Mesenchymal stem cell (in vitro differentiated cells and primary cell): ENCODE results near the gene C2orf72.

Experiments used
- DNase-seq: peaks from one replicate; pipeline ENCODE4 v3.0.0-alpha.2; 2013
- H2AFZ ChIP-seq: one replicate; pipeline ENCODE4 v1.6.1; 2013; ENCODE audit warnings: low read depth, mild to moderate bottlenecking, control low read depth, inconsistent platforms, low read length, moderate library complexity
- H2AK5ac ChIP-seq: 2 replicates; pipeline ENCODE4 v1.6.1; 2013; ENCODE audit warnings: low read length, moderate library complexity, mild to moderate bottlenecking, inconsistent platforms; ENCODE audit not compliant: severe bottlenecking
- H2BK120ac ChIP-seq: one replicate; pipeline ENCODE4 v1.6.1; 2013; ENCODE audit warnings: low read depth, mild to moderate bottlenecking, inconsistent platforms, low read length, moderate library complexity
- H2BK12ac ChIP-seq, 2 experiments: one replicate each; pipeline ENCODE4 v1.6.1; 2013; ENCODE audit warnings: inconsistent platforms in 2 of 2, low read length in 2 of 2, mild to moderate bottlenecking in 2 of 2, moderate library complexity in 2 of 2, control low read depth in 1 of 2
- H2BK15ac ChIP-seq: one replicate; pipeline ENCODE4 v1.6.1; 2013; ENCODE audit warnings: mild to moderate bottlenecking, low read depth, inconsistent platforms; ENCODE audit not compliant: poor library complexity, severe bottlenecking
- H2BK5ac ChIP-seq: 2 replicates; pipeline ENCODE4 v1.6.1; 2013; ENCODE audit warnings: low read depth, mild to moderate bottlenecking, low read length, control low read depth, inconsistent platforms; ENCODE audit not compliant: poor library complexity, severe bottlenecking
- H3K14ac ChIP-seq, 2 experiments: one replicate each; pipeline ENCODE4 v1.6.1; 2013; ENCODE audit warnings: inconsistent platforms in 2 of 2, low read length in 2 of 2, control low read depth in 1 of 2, mild to moderate bottlenecking in 1 of 2, moderate library complexity in 1 of 2
- H3K18ac ChIP-seq, 2 experiments: one replicate each; pipeline ENCODE4 v1.6.1; 2013; ENCODE audit warnings: inconsistent platforms in 2 of 2, low read length in 2 of 2, control low read depth in 1 of 2, low read depth in 1 of 2, mild to moderate bottlenecking in 1 of 2
- H3K23ac ChIP-seq, 2 experiments: one replicate each; pipeline ENCODE4 v1.6.1; 2013; ENCODE audit warnings: inconsistent platforms in 2 of 2, low read length in 2 of 2, mild to moderate bottlenecking in 2 of 2, moderate library complexity in 2 of 2, control low read depth in 1 of 2
- H3K27ac ChIP-seq: 2 replicates; pipeline ENCODE4 v1.5.1; 2013; ENCODE audit warnings: mild to moderate bottlenecking, moderate library complexity, low read length, control low read depth, inconsistent platforms; ENCODE audit not compliant: poor library complexity, severe bottlenecking
- H3K27me3 ChIP-seq, 2 experiments: 2 replicates each; pipeline versions ENCODE4 v1.6.1 to v1.7.0; 2013; ENCODE audit warnings: low read length in 2 of 2, mild to moderate bottlenecking in 2 of 2, moderate library complexity in 2 of 2, control low read depth in 1 of 2, inconsistent platforms in 1 of 2; ENCODE audit not compliant: control insufficient read depth in 1 of 2, insufficient read depth in 1 of 2
- H3K36me3 ChIP-seq, 2 experiments: 2 replicates each; pipeline versions ENCODE4 v1.6.1 to v1.7.0; 2013; ENCODE audit warnings: low read length in 2 of 2, control low read depth in 1 of 2, inconsistent platforms in 1 of 2, low read depth in 1 of 2, mild to moderate bottlenecking in 1 of 2; ENCODE audit not compliant: insufficient read depth in 2 of 2, control insufficient read depth in 1 of 2
- H3K4ac ChIP-seq, 2 experiments: one replicate each; pipeline ENCODE4 v1.6.1; 2013; ENCODE audit warnings: inconsistent platforms in 2 of 2, low read length in 2 of 2, mild to moderate bottlenecking in 2 of 2, moderate library complexity in 2 of 2, control low read depth in 1 of 2, low read depth in 1 of 2
- H3K4me1 ChIP-seq: 2 replicates; pipeline ENCODE4 v1.6.1; 2013; ENCODE audit warnings: low read depth, low read length, control low read depth; ENCODE audit not compliant: control insufficient read depth, insufficient read depth
- H3K4me2 ChIP-seq: 2 replicates; pipeline ENCODE4 v1.6.1; 2013; ENCODE audit warnings: low read length, mild to moderate bottlenecking, inconsistent platforms; ENCODE audit not compliant: poor library complexity, severe bottlenecking
- H3K4me3 ChIP-seq, 2 experiments: 2 replicates each; pipeline versions ENCODE4 v1.5.1 to v1.7.0; 2013; ENCODE audit warnings: low read length in 2 of 2, mild to moderate bottlenecking in 2 of 2, control low read depth in 1 of 2, low read depth in 1 of 2; ENCODE audit not compliant: insufficient read depth in 1 of 2
- H3K79me1 ChIP-seq: replicated peaks from 2 replicates; pipeline ENCODE4 v1.6.1; 2013; ENCODE audit warnings: mild to moderate bottlenecking, control low read depth, low read length, inconsistent platforms; ENCODE audit not compliant: poor library complexity, severe bottlenecking
- H3K9ac ChIP-seq: 2 replicates; pipeline ENCODE4 v1.7.0; 2013; ENCODE audit warnings: mild to moderate bottlenecking, low read length, moderate library complexity
- H3K9me3 ChIP-seq: 2 replicates; pipeline ENCODE4 v1.7.0; 2013; ENCODE audit warnings: mild to moderate bottlenecking, low read length; ENCODE audit not compliant: control insufficient read depth
- H4K8ac ChIP-seq: one replicate; pipeline ENCODE4 v1.6.1; 2013; ENCODE audit warnings: inconsistent platforms, mild to moderate bottlenecking, low read length, moderate library complexity
- H4K91ac ChIP-seq: one replicate; pipeline ENCODE4 v1.6.1; 2013; ENCODE audit warnings: mild to moderate bottlenecking, low read length, inconsistent platforms
- WGBS: methylation state at CpG from one replicate; pipeline ENCODE4 v1.1.7; 2013; ENCODE audit warnings: mixed read lengths; 5-methylcytosine and 5-hydroxymethylcytosine counted together

Gene C2orf72

DNA sequence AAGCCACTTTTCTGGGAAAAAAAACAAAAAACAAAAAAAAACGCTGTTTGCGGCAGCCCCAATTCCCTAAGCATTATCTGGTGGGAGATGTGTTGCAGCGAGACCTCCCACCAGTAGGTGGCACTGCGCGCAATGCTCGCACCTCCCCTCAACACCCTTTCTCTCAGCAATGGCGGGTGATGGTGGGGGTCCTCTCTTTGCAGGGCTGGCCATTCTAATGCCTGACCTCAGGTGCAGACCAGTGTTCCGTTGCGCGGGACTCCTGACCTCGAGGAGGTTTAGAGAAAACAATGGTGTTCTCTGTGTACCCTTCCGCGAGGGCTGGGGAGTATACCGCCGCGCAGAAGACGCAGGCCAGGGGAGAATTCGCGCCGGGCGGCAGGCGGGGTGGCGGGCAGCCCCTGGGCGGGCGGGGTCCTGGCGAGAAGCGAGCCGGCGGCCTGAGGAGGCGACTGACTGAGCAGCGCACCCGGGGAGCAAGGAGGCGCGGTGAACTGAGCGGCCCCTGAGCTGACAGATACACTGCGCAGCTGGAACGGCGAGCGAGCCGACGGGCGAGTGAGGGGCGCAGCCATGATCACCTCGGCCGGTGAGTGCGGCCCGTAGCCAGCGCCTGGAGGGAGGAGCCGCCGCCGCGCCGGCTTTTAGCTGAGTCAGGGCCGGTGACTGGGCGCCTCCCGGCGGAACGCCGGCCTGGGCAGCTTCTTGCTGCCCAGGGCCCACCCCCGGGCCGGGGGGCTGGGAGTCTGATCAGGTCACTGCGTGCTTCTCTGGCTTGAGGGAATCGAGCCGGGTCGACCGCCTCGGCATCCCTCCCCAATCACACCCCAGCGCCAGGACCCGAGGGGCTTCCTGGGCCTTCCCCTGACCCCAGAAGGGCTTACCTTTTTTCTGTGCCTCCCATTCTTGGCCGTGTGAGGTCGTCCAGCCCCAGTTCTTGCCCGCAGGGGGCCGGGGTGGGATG, 19.4 kb downstream of the C2orf72 start, which contains the start of gene PSMD1:
TSS of gene PSMD1 (plus strand) at position 415 of the 964 bp plus-strand sequence. CDS start at position 574, 159 bp downstream.
- H3K27ac ChIP-seq, result peak within 1 kb of the TSS; percentile 96
- peak within 1 kb of the TSS; percentile 99 for H2BK5ac ChIP-seq
- peak within 1 kb of the TSS; percentile 94 for H2BK120ac ChIP-seq
- peak within 1 kb of the TSS; percentile 97 for H4K8ac ChIP-seq
- peak within 1 kb of the TSS; percentile 99 for H4K91ac ChIP-seq
- WGBS, result under 1% methylated on average over 68 of the region's 73 CpGs
- peak within 1 kb of the TSS; percentile 57 for H2AK5ac ChIP-seq
- peak within 1 kb of the TSS; percentile 86 for H2AFZ ChIP-seq
- H3K36me3 ChIP-seq, result peaks cover 3 to 6% of the 10 kb centered on the region in 2 experiments
- H2BK12ac ChIP-seq, result peak within 1 kb of the TSS in 1 of 2 experiments; percentile 58
- peak within 1 kb of the TSS in 1 of 2 experiments; percentile 93 for H3K14ac ChIP-seq
- peak within 1 kb of the TSS; percentile 76 to 97 for H3K4ac ChIP-seq
- H3K4me2 ChIP-seq, result peak within 1 kb of the TSS; percentile 81
- DNase-seq, result peak; percentile 94
- peak within 1 kb of the TSS; percentile 91 to 97 for H3K4me3 ChIP-seq
- peaks cover 3% of the 10 kb centered on the region for H3K79me1 ChIP-seq
- H3K9ac ChIP-seq, result peak within 1 kb of the TSS; percentile 99
- no peaks in the 10 kb centered on the region for H3K27me3 ChIP-seq
- H3K23ac ChIP-seq, result no peak within 1 kb of the TSS
- H3K4me1 ChIP-seq, result peaks cover 6% of the 10 kb centered on the region
- H3K18ac ChIP-seq, result peak within 1 kb of the TSS; percentile 84 to 96
- no peaks in the 10 kb centered on the region for H3K9me3 ChIP-seq
- H2BK15ac ChIP-seq, result peak within 1 kb of the TSS; percentile 84

- peak overlapping the region in 1 of 2 experiments; percentile 87 for H3K4ac ChIP-seq
- H3K4me2 ChIP-seq, result peak overlapping the region; percentile 81
- H3K36me3 ChIP-seq, result peaks cover 3 to 15% of the 10 kb centered on the region in 2 experiments
- no peak overlapping the region for H3K23ac ChIP-seq
- no peak overlapping the region for H3K14ac ChIP-seq
- H3K27me3 ChIP-seq, result no peaks in the 10 kb centered on the region
- 11% methylated on average over 9 of the region's 10 CpGs for WGBS
- H4K8ac ChIP-seq, result no peak overlapping the region
- no peak overlapping the region for H2BK12ac ChIP-seq
- peaks cover 3% of the 10 kb centered on the region for H3K79me1 ChIP-seq
- H4K91ac ChIP-seq, result no peak overlapping the region
- H3K18ac ChIP-seq, result no peak overlapping the region
- H3K4me1 ChIP-seq, result peaks cover 2% of the 10 kb centered on the region
- no peak overlapping the region for H2BK5ac ChIP-seq
- H2BK120ac ChIP-seq, result no peak overlapping the region
- no peaks in the 10 kb centered on the region for H3K9me3 ChIP-seq
- no peak overlapping the region for H2BK15ac ChIP-seq
- DNase-seq, result peak; percentile 53
- no peak overlapping the region for H2AK5ac ChIP-seq
- peak overlapping the region; percentile 91 to 97 for H3K4me3 ChIP-seq
- no peak overlapping the region for H2AFZ ChIP-seq
- peak overlapping the region; percentile 99 for H3K9ac ChIP-seq
- H3K27ac ChIP-seq, result no peak overlapping the region
Measured at GRCh38 chr2:231057590-231057989, 20.3 kb downstream of the C2orf72 start.

GRCh38 chr2:231058761-231059550, 21.6 kb downstream of the C2orf72 start:
- no peak overlapping the region for H4K8ac ChIP-seq
- H3K27me3 ChIP-seq, result no peaks in the 10 kb centered on the region
- no peak overlapping the region for H2AFZ ChIP-seq
- H2BK15ac ChIP-seq, result no peak overlapping the region
- no peak overlapping the region for H2BK5ac ChIP-seq
- H3K14ac ChIP-seq, result no peak overlapping the region
- peak overlapping the region; percentile 11 for H3K4me2 ChIP-seq
- H3K79me1 ChIP-seq, result peaks cover 11% of the 10 kb centered on the region
- WGBS, result 80% methylated on average over 3 of the region's 4 CpGs
- peak; percentile 64 for DNase-seq
- H3K4me1 ChIP-seq, result no peaks in the 10 kb centered on the region
- H2AK5ac ChIP-seq, result no peak overlapping the region
- no peak overlapping the region for H4K91ac ChIP-seq
- H3K36me3 ChIP-seq, result peaks cover 6 to 29% of the 10 kb centered on the region in 2 experiments
- H3K23ac ChIP-seq, result no peak overlapping the region
- H3K9ac ChIP-seq, result peak overlapping the region; percentile 99
- no peak overlapping the region for H3K4ac ChIP-seq
- H3K18ac ChIP-seq, result no peak overlapping the region
- H3K27ac ChIP-seq, result no peak overlapping the region
- peak overlapping the region in 1 of 2 experiments; percentile 91 for H3K4me3 ChIP-seq
- H3K9me3 ChIP-seq, result no peaks in the 10 kb centered on the region
- H2BK12ac ChIP-seq, result no peak overlapping the region
- H2BK120ac ChIP-seq, result no peak overlapping the region
